DMS79 treated with DMSO at 0.1 percent for 48 hours (cell line): ENCODE results near the gene EPHB3.

ENCODE experiments used
- DNase-seq: peaks from one replicate; lab custom pipeline; 2025; lab: John Stamatoyannopoulos, UW

EPHB3 gene

DNA sequence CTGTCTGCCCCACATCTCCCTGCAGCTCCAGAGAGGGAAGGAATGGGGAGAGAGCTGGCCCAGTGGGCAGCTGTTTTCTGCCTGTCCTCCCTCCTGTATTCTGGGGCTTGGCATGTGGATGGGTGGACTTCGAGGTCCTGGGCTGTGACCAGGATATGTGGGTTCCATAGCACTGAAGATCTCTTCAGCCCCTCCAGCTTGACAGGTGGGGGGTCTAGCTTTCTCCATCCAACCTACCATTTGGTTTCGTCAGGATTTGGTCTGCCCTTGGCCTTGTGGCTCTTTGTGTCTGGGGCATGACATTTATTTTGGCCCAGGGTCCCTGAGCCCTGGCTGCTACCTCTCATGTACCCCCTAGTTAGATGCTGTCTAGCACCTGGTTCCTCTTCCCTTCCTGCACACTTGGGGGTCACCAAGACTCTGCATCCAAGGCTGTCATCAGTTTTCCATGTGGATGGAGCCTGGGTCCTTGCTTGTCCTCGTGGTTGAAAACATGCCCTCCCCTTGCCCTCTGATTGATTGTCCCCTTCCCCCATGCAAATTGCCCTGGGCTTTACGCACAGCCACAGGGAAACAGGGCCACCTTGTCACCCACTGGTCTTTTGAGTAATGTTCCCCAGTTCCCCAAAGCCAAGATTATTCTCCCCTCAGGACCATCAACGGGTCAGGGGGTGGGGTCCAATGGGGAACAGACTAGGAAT, 3.2 kb downstream of the EPHB3 start:
- no peak for DNase-seq

DNA sequence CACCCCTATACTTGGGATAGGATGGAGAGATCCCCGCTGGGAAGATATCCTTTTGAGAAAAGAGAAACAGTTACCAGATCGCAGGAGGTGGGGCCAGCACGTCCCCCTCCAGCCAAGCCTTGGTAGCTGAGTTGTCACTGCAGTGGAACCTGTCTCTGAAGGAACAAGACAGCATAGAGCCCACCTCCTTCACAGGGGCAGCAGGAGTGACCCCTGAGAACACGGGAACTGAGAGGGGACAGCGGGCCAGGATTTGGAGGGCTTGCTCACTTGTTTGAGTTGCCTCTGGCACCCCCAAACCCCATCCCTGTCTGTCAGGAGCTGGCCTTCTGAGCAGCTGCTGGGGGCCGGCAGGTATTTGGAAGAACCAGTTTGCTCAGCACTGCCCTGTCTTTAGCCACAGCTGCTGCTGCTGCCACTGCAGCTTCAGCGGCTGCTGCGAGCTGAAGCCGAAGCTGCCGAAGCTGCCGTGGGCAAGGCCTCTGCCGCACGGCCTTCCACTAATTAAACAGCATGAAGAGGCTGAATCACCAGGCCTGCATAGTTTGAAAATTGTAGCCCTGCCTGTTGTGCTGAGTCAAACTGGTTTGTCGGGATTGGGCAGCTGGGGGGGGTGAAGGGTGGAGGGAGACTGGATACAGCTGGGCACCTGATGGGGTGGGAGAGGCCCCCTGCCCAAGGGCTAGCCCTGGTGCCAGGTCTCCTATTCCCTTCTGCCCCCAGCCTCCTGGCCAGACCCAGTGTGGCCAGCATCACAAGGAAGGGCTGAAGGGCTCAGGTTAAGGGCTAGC, 4.0 kb downstream of the EPHB3 start:
- DNase-seq = peak; percentile 55

DNA sequence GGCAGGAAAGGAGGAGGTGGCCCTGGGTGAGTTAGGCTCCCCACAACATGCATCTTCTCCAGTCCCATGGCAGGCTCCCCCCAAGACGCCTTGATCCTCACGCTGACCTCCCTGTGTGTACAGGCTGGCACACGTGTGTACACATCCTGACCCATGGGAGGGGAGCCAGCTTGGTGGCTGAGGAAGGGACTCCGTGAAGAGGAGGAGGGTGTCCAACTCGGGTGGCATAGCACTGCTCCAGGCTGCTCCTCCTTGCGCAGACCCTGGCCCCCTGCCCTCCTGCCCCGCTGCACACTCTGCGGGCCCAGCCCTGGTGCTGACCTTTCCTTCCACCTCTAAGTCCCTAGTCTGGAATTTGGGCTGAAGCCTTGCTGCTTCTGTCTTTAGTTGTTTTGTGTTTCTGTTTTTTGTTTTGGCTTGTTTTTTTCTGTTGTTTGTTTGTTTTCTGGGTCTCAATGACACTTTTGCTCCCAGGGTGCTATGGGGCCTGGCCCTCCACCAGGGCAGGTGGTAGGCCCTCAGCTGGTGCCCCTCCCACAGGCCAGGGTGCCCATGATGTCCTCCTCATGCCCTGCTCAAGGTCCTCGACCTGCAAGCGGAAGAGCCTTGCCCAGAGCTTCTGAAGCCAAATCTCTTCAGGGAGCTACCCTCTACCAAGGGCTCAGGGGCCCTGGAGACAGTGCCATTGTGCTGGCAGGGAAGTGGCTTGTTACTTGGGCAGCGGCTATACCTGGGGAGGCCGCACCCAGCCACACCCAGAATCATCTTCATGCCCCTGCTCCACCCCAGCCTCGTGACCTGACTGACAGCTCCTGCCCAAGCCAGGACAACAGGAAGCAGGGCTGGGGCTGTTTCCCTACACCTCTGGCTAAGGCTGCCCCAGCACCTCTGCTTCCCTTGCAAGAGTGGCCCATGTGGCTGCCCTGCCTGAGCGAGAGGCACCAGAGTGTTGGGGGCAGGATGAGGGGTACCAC, 5.1 kb downstream of the EPHB3 start:
- DNase-seq = no peak

DNA sequence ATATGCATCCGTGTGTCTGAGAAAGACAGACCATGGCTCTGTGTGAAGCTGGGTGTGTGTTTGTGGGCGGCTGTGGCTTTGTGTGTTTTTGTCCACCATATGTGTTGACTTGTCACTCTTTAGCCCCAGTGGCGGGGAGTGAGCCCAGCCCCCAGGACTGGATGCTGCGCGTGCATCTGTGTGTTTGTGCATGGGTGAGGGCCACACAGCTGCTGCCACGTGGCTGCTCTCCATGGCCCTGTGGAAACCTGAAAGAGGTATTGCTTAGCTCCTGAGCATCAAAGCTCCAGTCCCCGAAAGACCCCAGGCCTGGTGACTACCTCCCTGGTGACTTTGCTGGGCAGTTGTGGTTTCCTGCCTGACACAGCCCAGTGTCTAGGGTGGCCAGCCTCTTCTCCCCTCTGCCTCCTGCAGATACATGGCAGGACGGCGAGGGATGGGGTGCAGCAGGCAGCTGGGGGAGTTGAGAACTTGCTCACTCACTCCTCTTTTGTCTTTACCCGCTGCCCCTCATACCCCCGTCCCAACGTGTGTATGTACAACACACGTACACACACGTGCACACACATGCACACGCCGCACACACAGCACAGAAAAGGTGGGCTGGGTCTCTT, 6.5 kb downstream of the EPHB3 start:
- no peak for DNase-seq

DNA sequence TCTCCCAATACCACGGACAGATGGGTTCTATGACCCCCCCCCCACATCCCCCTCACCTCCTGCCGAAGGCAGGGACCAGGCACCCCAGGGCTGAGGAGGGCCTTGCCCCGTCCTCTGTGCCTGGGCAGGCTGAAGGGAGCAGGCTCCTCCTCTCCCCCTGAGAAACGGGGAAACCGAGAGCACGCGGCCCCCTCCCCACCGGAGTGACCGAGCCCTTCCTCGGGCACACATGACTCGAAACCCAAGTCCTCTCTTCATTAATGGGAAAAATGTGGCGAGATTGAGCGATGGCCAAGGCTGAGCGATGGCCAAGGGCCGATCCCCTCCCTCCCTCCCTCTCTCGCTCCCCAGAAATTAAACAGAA, 7.0 kb downstream of the EPHB3 start:
- no peak for DNase-seq

DNA sequence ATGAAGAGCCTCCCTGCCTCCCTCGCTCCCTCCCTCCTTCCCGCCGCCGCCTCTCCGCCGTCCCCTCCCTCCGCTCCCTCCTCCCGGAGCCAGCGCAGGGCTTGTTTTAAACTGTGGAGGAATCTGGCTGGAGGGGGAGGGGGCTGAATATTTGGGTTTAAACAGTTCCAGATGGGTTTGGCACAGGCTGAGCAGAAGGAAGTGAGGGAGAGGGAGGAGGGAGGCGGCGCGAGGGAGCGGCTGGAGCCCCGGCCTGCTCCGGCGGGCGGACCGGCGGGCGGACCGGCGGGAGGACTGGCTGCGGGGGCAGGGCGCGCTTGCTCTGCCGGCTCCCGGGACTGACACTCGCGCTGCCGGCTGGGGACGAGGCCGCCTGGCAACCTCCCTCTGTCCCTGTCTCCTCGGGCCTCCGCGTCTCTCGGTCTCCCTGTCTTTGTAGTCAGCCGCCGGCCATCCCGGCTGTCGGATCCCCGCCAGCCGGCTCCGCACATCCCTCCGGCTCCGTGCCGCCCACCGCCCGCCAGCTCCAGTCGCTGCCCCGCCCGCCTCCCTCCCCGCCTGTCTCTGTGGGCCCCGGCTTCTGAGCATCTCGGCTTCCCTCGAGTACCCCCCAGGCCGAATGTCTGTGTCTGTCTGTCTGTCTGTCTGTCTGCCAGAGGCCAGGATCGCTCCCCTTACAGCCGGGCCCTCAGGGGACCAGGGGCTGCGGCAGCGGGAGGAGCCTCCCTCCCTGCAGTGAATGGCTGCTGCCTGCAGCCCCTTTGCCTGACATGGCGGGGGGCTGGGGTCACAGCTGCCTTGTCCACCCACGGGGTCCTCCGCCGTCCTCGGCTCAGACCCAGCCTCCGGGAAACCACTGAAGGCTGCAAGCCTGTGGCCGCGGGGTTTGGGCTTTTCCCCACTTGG, 7.6 kb downstream of the EPHB3 start:
- peak; percentile 46 for DNase-seq

DNA sequence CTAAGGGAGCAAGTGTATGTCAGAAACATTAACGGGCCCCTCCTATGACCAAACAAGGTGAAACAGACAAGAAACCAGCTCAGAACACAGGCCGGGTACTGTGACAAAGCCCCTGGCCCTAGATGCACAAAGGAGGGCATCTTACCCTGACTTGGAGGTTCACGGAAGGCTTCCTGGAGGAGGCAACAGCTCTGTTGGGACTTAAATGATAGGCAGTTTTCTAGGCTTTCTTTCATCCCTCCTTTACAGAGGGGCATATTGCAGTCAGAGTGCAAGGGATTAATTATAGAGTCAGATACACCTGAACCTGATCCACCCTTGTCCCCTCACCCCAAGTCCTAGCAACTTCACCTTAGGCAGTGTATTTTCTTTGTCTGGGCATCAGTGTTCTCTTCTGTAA, 8.4 kb downstream of the EPHB3 start:
- DNase-seq = no peak

DNA sequence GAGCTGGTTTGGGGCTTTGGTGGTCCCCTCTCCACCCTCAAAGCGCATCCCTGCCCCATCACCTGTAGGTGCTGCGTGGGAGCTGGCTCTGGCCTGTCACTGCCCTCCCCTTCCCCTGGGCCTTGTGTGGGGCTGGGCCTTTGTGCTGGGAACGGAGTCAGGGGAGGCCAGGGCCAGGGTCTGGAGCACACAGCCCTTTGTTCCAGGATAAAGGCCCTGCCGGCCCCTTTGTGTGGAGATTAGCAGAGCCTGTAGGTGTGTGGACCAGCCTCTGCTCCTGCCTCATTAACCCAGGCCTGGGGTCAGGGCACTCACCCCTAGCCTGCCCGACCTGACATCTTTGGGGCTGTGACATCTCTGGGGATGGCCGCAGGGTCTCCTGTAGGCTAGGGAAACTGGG, 8.9 kb downstream of the EPHB3 start:
- DNase-seq = no peak

DNA sequence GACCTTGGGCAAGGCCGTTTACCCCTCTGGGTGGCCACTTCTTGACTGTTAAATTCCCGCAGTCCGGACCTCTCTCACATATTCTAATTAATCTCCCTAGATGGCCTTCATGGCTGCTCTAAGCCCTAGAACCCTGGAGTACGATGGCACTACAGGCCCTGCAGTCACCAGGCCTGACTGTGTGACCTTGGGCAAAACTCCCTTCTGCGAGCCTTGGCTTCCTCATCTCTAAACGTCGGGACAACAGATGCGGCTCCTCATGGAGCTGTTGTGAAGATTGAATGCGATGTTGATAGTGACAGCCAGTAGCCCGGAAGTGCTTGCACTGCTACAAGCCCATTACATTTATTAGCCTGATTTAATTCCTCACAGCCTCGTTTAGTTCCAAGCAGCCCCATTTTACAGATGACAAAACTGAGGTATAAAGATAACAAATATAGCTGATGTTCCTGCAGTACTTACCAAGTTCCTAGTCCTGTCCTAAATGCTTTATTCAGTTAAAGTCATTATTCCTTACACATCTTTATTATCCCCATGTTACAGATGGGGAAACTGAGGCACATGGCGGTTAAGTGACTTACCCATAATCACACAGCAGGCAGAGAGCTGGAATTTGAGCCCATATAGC, 10.3 kb downstream of the EPHB3 start:
- DNase-seq = no peak

DNA sequence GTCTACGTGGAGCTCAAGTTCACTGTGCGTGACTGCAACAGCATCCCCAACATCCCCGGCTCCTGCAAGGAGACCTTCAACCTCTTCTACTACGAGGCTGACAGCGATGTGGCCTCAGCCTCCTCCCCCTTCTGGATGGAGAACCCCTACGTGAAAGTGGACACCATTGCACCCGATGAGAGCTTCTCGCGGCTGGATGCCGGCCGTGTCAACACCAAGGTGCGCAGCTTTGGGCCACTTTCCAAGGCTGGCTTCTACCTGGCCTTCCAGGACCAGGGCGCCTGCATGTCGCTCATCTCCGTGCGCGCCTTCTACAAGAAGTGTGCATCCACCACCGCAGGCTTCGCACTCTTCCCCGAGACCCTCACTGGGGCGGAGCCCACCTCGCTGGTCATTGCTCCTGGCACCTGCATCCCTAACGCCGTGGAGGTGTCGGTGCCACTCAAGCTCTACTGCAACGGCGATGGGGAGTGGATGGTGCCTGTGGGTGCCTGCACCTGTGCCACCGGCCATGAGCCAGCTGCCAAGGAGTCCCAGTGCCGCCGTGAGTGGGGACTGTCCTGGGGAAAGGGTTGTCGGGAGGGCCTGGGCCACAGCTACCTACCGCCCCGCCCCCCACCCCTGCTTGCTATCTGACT, 11.2 kb downstream of the EPHB3 start:
- no peak for DNase-seq

DNA sequence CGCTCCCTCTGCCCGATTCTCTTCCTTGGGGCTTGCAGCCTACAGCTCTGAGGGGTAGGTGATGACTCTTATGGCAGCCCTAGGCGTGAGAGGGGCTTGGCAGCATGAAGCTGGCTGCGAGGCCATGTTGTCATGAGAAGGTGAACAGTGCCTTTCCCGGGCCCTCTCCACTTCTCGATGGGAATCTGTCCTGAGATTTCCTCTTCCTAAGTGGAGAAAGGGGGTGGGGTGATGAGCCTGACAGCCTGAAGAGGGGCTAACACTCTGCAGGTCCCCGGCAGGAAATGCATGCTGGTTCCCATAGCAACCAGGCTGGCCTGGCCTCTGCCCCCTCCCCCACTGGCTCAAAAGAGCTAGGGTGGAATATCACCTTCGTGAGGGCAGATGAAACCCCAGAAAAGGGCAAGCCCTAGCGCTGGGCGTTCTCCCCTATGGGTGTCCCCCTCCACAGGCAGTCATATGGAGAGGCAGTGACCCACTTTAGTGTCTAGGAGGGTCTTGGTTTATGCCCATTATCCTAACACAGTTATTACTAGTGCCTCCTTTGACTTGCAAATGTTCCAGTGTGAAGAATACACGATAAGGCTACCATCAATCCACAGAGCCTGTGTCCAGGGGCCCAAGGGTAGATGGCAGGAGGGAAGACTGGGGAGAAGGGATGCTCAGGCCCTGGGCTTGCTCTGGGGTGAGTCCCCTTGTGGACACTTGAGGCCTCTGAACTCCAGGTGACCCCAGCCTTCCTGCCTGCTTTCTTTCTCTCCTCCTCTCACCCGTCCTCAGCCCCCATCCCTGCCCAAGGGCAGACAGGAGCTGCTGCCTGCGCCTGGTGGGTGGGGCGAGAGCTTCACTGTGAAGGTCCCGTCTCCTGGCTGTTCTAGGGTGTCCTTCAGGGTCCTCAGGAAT, 13.2 kb downstream of the EPHB3 start:
- DNase-seq = no peak

DNA sequence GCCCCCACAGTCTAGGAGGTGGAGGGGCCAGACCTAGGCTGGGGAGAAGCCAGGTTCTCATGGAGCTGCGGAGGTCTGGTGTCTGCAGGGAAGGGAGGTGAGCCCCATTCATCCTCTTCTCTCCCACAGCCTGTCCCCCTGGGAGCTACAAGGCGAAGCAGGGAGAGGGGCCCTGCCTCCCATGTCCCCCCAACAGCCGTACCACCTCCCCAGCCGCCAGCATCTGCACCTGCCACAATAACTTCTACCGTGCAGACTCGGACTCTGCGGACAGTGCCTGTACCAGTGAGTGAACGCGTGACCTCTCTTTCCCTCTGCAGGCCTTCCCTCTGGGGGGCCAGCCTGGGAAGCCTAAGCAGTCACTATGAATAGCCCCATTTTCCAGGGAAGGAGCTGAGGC, 14.1 kb downstream of the EPHB3 start:
- no peak for DNase-seq

DNA sequence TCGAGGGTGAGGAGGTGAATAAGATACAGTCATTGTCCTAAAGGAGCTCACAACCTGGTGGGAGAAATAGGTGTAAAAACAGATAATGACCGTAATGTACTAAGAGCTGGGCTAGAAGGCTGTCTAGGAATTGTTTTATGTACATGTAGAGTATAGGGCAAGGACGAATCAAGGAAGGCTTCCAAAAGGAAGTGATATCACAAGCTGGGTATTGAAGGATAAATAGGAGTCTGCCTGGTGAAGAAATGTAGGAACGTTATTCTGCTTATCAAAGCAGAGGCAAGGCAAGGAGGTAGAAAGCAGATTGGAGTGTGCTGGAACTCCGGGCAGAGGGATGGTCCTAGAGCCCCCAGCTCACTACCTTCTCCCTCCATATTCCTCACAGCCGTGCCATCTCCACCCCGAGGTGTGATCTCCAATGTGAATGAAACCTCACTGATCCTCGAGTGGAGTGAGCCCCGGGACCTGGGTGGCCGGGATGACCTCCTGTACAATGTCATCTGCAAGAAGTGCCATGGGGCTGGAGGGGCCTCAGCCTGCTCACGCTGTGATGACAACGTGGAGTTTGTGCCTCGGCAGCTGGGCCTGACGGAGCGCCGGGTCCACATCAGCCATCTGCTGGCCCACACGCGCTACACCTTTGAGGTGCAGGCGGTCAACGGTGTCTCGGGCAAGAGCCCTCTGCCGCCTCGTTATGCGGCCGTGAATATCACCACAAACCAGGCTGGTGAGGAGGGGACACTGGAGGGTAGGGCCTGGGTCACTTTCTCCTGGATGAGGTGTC, 15.1 kb downstream of the EPHB3 start:
- DNase-seq = no peak

DNA sequence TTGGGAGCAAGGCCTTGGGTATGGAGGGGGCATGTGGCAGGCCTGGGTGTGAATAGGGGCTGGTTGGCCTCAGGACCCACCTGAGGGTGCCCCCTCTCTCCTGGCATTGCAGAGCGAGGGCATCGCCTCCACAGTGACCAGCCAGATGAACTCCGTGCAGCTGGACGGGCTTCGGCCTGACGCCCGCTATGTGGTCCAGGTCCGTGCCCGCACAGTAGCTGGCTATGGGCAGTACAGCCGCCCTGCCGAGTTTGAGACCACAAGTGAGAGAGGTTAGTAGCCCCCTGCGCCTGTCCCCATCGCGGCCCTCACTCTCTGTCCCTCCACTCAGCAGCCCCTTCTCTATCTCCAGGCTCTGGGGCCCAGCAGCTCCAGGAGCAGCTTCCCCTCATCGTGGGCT, 16.0 kb downstream of the EPHB3 start:
- DNase-seq = no peak

DNA sequence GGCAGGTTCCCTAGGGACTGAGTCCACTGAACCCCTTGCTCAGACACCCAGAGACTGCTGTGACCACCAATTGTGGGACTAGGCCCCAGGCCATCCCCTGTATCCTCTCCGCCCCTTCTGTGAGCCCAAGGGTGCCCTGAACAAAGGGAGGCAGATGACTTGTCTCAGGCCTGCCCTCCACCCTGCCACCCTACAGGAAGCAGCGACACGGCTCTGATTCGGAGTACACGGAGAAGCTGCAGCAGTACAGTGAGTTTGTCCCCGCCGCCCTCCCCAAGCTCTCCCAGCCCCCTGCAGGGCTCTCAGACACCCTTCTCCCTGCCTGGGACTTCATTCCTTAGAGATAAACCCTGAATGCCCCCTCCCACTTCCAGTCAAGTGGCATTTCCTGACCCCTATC, 16.6 kb downstream of the EPHB3 start:
- no peak for DNase-seq

DNA sequence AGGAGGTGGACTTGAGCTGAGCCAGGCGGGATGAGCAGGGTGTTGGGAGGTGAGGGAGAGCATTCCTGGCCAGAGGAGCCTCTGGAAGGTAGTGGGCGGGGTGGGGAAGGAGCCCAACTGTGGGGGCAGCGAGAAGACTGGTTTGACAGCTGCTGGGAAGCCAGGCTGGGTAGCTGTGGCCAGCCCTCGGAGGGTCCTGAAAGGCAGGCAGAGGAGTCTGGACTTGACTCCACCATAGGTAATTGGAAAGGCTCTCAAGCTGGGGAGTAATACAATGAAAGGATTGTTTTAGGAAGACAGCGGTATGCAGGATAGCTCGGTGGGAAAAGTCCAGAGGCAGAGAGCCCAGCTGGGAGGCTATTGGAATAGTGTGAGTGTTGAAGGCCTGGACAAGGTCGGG, 17.2 kb downstream of the EPHB3 start:
- DNase-seq = no peak

DNA sequence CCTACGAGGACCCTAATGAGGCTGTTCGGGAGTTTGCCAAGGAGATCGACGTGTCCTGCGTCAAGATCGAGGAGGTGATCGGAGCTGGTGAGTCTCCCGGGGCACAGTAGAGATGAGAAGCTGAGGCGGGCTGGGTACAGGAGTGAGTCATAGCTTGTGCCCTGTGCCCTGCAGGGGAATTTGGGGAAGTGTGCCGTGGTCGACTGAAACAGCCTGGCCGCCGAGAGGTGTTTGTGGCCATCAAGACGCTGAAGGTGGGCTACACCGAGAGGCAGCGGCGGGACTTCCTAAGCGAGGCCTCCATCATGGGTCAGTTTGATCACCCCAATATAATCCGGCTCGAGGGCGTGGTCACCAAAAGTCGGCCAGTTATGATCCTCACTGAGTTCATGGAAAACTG, 17.9 kb downstream of the EPHB3 start:
- no peak for DNase-seq

DNA sequence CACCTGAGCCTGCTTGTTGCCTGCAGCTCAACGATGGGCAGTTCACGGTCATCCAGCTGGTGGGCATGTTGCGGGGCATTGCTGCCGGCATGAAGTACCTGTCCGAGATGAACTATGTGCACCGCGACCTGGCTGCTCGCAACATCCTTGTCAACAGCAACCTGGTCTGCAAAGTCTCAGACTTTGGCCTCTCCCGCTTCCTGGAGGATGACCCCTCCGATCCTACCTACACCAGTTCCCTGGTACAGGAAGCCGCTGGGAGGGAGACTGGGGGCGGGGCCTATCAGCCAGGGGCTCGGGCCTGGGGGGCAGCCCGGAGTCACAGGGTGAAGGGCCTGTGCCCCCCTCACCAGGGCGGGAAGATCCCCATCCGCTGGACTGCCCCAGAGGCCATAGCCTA, 18.8 kb downstream of the EPHB3 start:
- no peak for DNase-seq
